ENCODE results near the gene TMEM140.

- no peak for TF ChIP-seq POLR2A (IDR thresholded peaks at IDR 0.05)
- TF ChIP-seq CTCF (IDR thresholded peaks at IDR 0.05), result no peak
Observed at GRCh38 chr7:135206941-135207391, 59.1 kb downstream of the TMEM140 start.
